Endothelial cell of umbilical vein (primary cell): ENCODE results near the gene TCAP. TPM values are rescaled to one million over a fixed set of nuclear protein-coding genes. Genes with fewer than 3 reads are reported as not detected.

Source experiments
- BruUV-seq: library from RNA; stranded (reverse); fragments of 400-500 nt; replicated peaks from 2 replicates; lab custom pipeline; 2021; lab: Mats Ljungman, UMichigan
- CTCF ChIA-PET: fragments of 300-600, 350-600 bp; sonication (Branson Sonifier 250); formaldehyde crosslinking; loops from one replicate; lab custom pipeline; 2021; ENCODE audit warnings: antibody characterized with exemption, inconsistent platforms; lab: Charles Lee
- POLR2A ChIA-PET: fragments of 300-600, 350-600 bp; sonication (Branson Sonifier 250); formaldehyde crosslinking; loops from one replicate; lab custom pipeline; 2021; ENCODE audit warnings: antibody characterized with exemption, inconsistent platforms; lab: Charles Lee
- DNase-seq: peaks from one replicate; pipeline ENCODE4 v3.0.0-alpha.2; 2011; ENCODE audit warnings: low read depth, low spot score
- FAIRE-seq: peaks from 2 replicates; lab custom pipeline; 2011; peaks lifted over from hg19 to GRCh38; lab: Jason Lieb, UNC
- H2AFZ ChIP-seq: 2 replicates; pipeline ENCODE4 v1.6.0; 2012; ENCODE audit warnings: low read depth, low read length, control low read depth, inconsistent platforms
- H3K27ac ChIP-seq: 2 replicates; pipeline ENCODE4 v1.5.1; 2011; ENCODE audit warnings: low read depth, mild to moderate bottlenecking, control low read depth, low read length, moderate library complexity; ENCODE audit not compliant: insufficient read depth
- H3K27me3 ChIP-seq, 2 experiments: 2 replicates each; pipeline versions ENCODE4 v1.6.0 to v1.6.1; 2011; ENCODE audit warnings: low read length in 2 of 2, mixed read lengths in 1 of 2; ENCODE audit not compliant: control insufficient read depth in 2 of 2, insufficient read depth in 2 of 2
- H3K36me3 ChIP-seq, 2 experiments: 2 replicates in 1 of 2; 3 replicates in 1 of 2; pipeline ENCODE4 v1.5.1; 2011; ENCODE audit warnings: low read length in 2 of 2, mild to moderate bottlenecking in 1 of 2, moderate library complexity in 1 of 2; ENCODE audit not compliant: control insufficient read depth in 2 of 2, insufficient read depth in 2 of 2; ENCODE audit errors: extremely low read depth in 1 of 2
- H3K4me1 ChIP-seq: 3 replicates; pipeline ENCODE4 v1.5.1; 2011; ENCODE audit warnings: mild to moderate bottlenecking, low read length; ENCODE audit not compliant: control insufficient read depth, insufficient read depth; ENCODE audit errors: extremely low read depth
- H3K4me2 ChIP-seq: 2 replicates; pipeline ENCODE4 v1.6.1; 2011; ENCODE audit warnings: low read length, control low read depth, mixed read lengths; ENCODE audit not compliant: insufficient read depth
- H3K4me3 ChIP-seq, 3 experiments: fragments of 200-600 bp in 1 of 3; sonication (generic), shearing (Covaris generic) in 1 of 3; replicated peaks in 1 of 3; 2 replicates each; pipeline ENCODE4 v1.5.1; 2011 to 2016; ENCODE audit warnings: control low read depth in 3 of 3, low read length in 3 of 3, mild to moderate bottlenecking in 2 of 3, inconsistent platforms in 1 of 3, low read depth in 1 of 3, moderate library complexity in 1 of 3; ENCODE audit not compliant: insufficient read depth in 1 of 3
- H3K79me2 ChIP-seq: 2 replicates; pipeline ENCODE4 v1.6.0; 2012; ENCODE audit warnings: low read length, inconsistent platforms; ENCODE audit not compliant: control insufficient read depth, insufficient read depth
- H3K9ac ChIP-seq: replicated peaks from 2 replicates; pipeline ENCODE3; 2011; ENCODE audit warnings: low read length, control low read depth; ENCODE audit not compliant: insufficient read depth; ENCODE audit errors: extremely low read depth
- H3K9me1 ChIP-seq: replicated peaks from 3 replicates; pipeline ENCODE4 v1.6.0; 2011; ENCODE audit warnings: mild to moderate bottlenecking, low read length; ENCODE audit not compliant: control insufficient read depth, insufficient read depth; ENCODE audit errors: extremely low read depth
- H3K9me3 ChIP-seq: replicated peaks from 2 replicates; pipeline ENCODE4 v1.5.1; 2012; ENCODE audit warnings: low read length, inconsistent platforms; ENCODE audit not compliant: control insufficient read depth, insufficient read depth
- H4K20me1 ChIP-seq: replicated peaks from 2 replicates; pipeline ENCODE3; 2011; ENCODE audit warnings: mild to moderate bottlenecking, low read length; ENCODE audit not compliant: control insufficient read depth, insufficient read depth; ENCODE audit errors: extremely low read depth
- CTCF ChIP-seq, 2 donors: IDR thresholded peaks; 1 replicate in 1 of 2; 2 replicates in 1 of 2; pipeline ENCODE4 v1.5.1; 2011; ENCODE audit warnings: low read length in 2 of 2, mild to moderate bottlenecking in 2 of 2, moderate library complexity in 2 of 2, control low read depth in 1 of 2, inconsistent platforms in 1 of 2, low read depth in 1 of 2; ENCODE audit not compliant: insufficient read depth in 1 of 2; ENCODE audit errors: extremely low read depth in 1 of 2
- EZH2 ChIP-seq: IDR thresholded peaks from 2 replicates; pipeline ENCODE4 v1.6.1; 2012; ENCODE audit warnings: borderline replicate concordance, low read depth, mild to moderate bottlenecking, moderate library complexity, low read length, inconsistent platforms; ENCODE audit not compliant: severe bottlenecking
- FOS ChIP-seq: IDR thresholded peaks from 2 replicates; pipeline ENCODE4 v1.6.1; 2011; ENCODE audit warnings: mild to moderate bottlenecking, low read length, moderate library complexity, borderline replicate concordance; ENCODE audit not compliant: insufficient read depth
- GATA2 ChIP-seq: IDR thresholded peaks from 2 replicates; pipeline ENCODE4 v1.7.0; 2011; ENCODE audit warnings: low read depth, mild to moderate bottlenecking, moderate library complexity, mixed read lengths, low read length; ENCODE audit not compliant: insufficient read length, insufficient read depth
- JUN ChIP-seq: IDR thresholded peaks from 2 replicates; pipeline ENCODE4 v1.6.1; 2011; ENCODE audit warnings: borderline replicate concordance, low read depth; ENCODE audit not compliant: insufficient read length, insufficient read depth
- MAX ChIP-seq: IDR thresholded peaks from 2 replicates; pipeline ENCODE4 v1.6.1; 2011; ENCODE audit not compliant: insufficient read depth, insufficient read length
- MYC ChIP-seq: IDR thresholded peaks from one replicate; pipeline ENCODE4 v1.6.1; 2011; ENCODE audit warnings: mild to moderate bottlenecking, low read depth, low read length
- POLR2A ChIP-seq: IDR thresholded peaks from 2 replicates; pipeline ENCODE4 v1.6.1; 2012; ENCODE audit warnings: low read depth, mild to moderate bottlenecking, control low read depth, low read length
- POLR2AphosphoS5 ChIP-seq: IDR thresholded peaks from 2 replicates; pipeline ENCODE4 v1.6.1; 2012; ENCODE audit warnings: low read depth, mild to moderate bottlenecking, control low read depth, low read length, moderate library complexity; ENCODE audit not compliant: insufficient read depth
- dilution Hi-C: fragments of 300-500 bp; cut with MboI; formaldehyde crosslinking; loops from one replicate; pipeline ENCODE4 v1.15.0; 2019; ENCODE audit warnings: low sequenced_read_pairs; ENCODE audit not compliant: extremely low pct_ligation_motif_present
- intact Hi-C: fragments of 100-400 bp; cut with micrococcal nuclease; formaldehyde crosslinking; loops from one replicate; pipeline ENCODE4 v1.10.0; 2022
- polyA plus RNA-seq, 4 experiments: library from polyadenylated mRNA; depleted of rRNA in 3 of 4; stranded (reverse) in 3 of 4; unstranded in 1 of 4; fragments of >200 nt; gene quantifications; 2 replicates each; pipeline versions ENCODE4 v1.2.1 to v1.2.3, GENCODE V29; 2011 to 2012; ENCODE audit warnings: missing spikeins in 1 of 4
- total RNA-seq: library from RNA; stranded (reverse); gene quantifications from 2 replicates; pipeline ENCODE4 v1.2.3, GENCODE V29; 2021

The TCAP gene
- total and polyA plus RNA-seq, 2 donors (not counting 3 experiments of a cell fraction or from before 2014, with no cell fraction given) = 0.51 to 0.93 TPM

GRCh38 chr17:39711851-39712250, 46.7 kb downstream of the TCAP start:
- intact Hi-C loops = no loop called here
- H3K9ac ChIP-seq = no peak overlapping the region
- no peak overlapping the region for H3K4me2 ChIP-seq
- H3K27ac ChIP-seq = no peak overlapping the region
- H2AFZ ChIP-seq = no peak overlapping the region
- peaks cover 0 to 6% of the 10 kb centered on the region in 2 experiments for H3K36me3 ChIP-seq
- no peak for DNase-seq
- H4K20me1 ChIP-seq = no peaks in the 10 kb centered on the region
- H3K9me3 ChIP-seq = no peaks in the 10 kb centered on the region
- H3K4me1 ChIP-seq = peaks cover 12% of the 10 kb centered on the region
- dilution Hi-C loops = no loop called here
- no peaks in the 10 kb centered on the region for H3K27me3 ChIP-seq
- no peaks in the 10 kb centered on the region for H3K9me1 ChIP-seq
- ChIA-PET POLR2A (no interaction called here), CTCF (no interaction called here)
- FAIRE-seq = no peak
- no peak overlapping the region for H3K4me3 ChIP-seq
- TF ChIP-seq EZH2 (no peak), MAX (no peak), POLR2AphosphoS5 (no peak), FOS (no peak), GATA2 (no peak), CTCF (IDR thresholded peaks at IDR 0.05; ENCODE audit: extremely low read depth in 1 of 2, insufficient read depth in 1 of 2, low read depth in 1 of 2, low read length in 2 of 2) (no peak), MYC (no peak), JUN (no peak), POLR2A (no peak)
- no peaks in the 10 kb centered on the region for H3K79me2 ChIP-seq
- no TSS peak for BruUV-seq
